HepG2 (cell line): Measurements from ENCODE around the gene SPPL3. TPM values are rescaled to one million over a fixed set of nuclear protein-coding genes. Genes with fewer than 3 reads are reported as not detected.

Experiments
- ATAC-seq: fragments of 200-7000 bp; cut with Tn5 transposase; 3 replicates; pipeline ENCODE4 v1.9.1; 2020; ENCODE audit warnings: mild to moderate bottlenecking, moderate library complexity
- BruUV-seq: library from RNA; stranded (reverse); fragments of 400-500 nt; replicated peaks from 2 replicates; lab custom pipeline; 2021; lab: Mats Ljungman, UMichigan
- CTCF ChIA-PET: fragments of 300-600 bp; formaldehyde crosslinking; extraction: SDS; loops from one replicate; lab custom pipeline; 2021; ENCODE audit warnings: low total read pairs, inconsistent platforms, low intra/inter-chr PET ratio; lab: Yijun Ruan, JAX
- POLR2A ChIA-PET: fragments of 350-600 bp; sonication (Branson Sonifier 250); formaldehyde crosslinking; loops from one replicate; lab custom pipeline; 2020; ENCODE audit warnings: antibody characterized with exemption, inconsistent platforms; lab: Yijun Ruan, JAX
- DNase-seq: peaks from one replicate; pipeline ENCODE4 v3.0.0-alpha.2; 2015; ENCODE audit warnings: low spot score
- FAIRE-seq: peaks from 3 replicates; lab custom pipeline; 2011; peaks lifted over from hg19 to GRCh38; lab: Jason Lieb, UNC
- H2AFZ ChIP-seq: one replicate; pipeline ENCODE4 v1.6.1; 2011; ENCODE audit warnings: low read length, inconsistent platforms
- H3K27ac ChIP-seq: fragments of 300-600 bp; 3 replicates; pipeline ENCODE4 v1.8.0; 2011; ENCODE audit warnings: mixed run types, mild to moderate bottlenecking, mixed read lengths, low read length, inconsistent platforms; ENCODE audit not compliant: insufficient read depth; ENCODE audit errors: extremely low read length
- H3K27me3 ChIP-seq, 2 experiments: fragments of 200-600 bp in 1 of 2; 2 replicates in 1 of 2; 3 replicates in 1 of 2; pipeline versions ENCODE4 v1.6.0 to v1.8.0; 2011; ENCODE audit warnings: low read length in 2 of 2, mild to moderate bottlenecking in 2 of 2, moderate library complexity in 2 of 2, inconsistent platforms in 1 of 2; ENCODE audit not compliant: insufficient read depth in 2 of 2, control insufficient read depth in 1 of 2
- H3K36me3 ChIP-seq, 2 experiments: fragments of 200-600 bp in 1 of 2; replicated peaks in 1 of 2; 2 replicates in 1 of 2; 3 replicates in 1 of 2; pipeline versions ENCODE4 v1.5.1 to v1.8.0; 2011; ENCODE audit warnings: low read length in 2 of 2, inconsistent platforms in 1 of 2; ENCODE audit not compliant: insufficient read depth in 2 of 2, control insufficient read depth in 1 of 2
- H3K4me1 ChIP-seq: 2 replicates; pipeline ENCODE4 v1.5.1; 2012; ENCODE audit warnings: low read length, inconsistent platforms; ENCODE audit not compliant: insufficient read depth
- H3K4me2 ChIP-seq: 2 replicates; pipeline ENCODE4 v1.6.0; 2011; ENCODE audit warnings: low read depth, low read length, inconsistent platforms
- H3K4me3 ChIP-seq, 3 experiments: fragments of 200-600 bp in 1 of 3; sonication (generic), shearing (Covaris generic) in 1 of 3; replicated peaks in 1 of 3; 2 replicates each; pipeline ENCODE4 v1.5.1; 2011 to 2016; ENCODE audit warnings: low read length in 3 of 3, inconsistent platforms in 2 of 3, low read depth in 2 of 3, mild to moderate bottlenecking in 2 of 3, control low read depth in 1 of 3, mixed read lengths in 1 of 3; ENCODE audit not compliant: insufficient read depth in 1 of 3
- H3K79me2 ChIP-seq: one replicate; pipeline ENCODE4 v1.6.1; 2011; ENCODE audit warnings: low read length, inconsistent platforms; ENCODE audit not compliant: insufficient read depth
- H3K9ac ChIP-seq: 2 replicates; pipeline ENCODE4 v1.6.0; 2011; ENCODE audit warnings: mild to moderate bottlenecking, low read depth, low read length, inconsistent platforms; ENCODE audit not compliant: insufficient read depth
- H3K9me3 ChIP-seq: 2 replicates; pipeline ENCODE4 v1.5.1; 2012; ENCODE audit warnings: mild to moderate bottlenecking, low read length
- H4K20me1 ChIP-seq: 2 replicates; pipeline ENCODE4 v1.6.0; 2011; ENCODE audit warnings: inconsistent platforms, mild to moderate bottlenecking, low read length, moderate library complexity; ENCODE audit not compliant: insufficient read depth
- DNMT1 ChIP-seq: sonication (generic); formaldehyde crosslinking; IDR thresholded peaks from 2 replicates; pipeline ENCODE4 v1.5.1; 2020; ENCODE audit warnings: mild to moderate bottlenecking, missing genetic modification reagents
- HDAC2 ChIP-seq: sonication (generic); formaldehyde crosslinking; IDR thresholded peaks from 2 replicates; pipeline ENCODE4 v1.4.0; 2020; ENCODE audit warnings: missing genetic modification reagents
- HDAC6 ChIP-seq: fragments of 200-600 bp; sonication (generic); IDR thresholded peaks from 2 replicates; pipeline ENCODE4 v1.7.0; 2017; ENCODE audit warnings: mild to moderate bottlenecking, antibody characterized with exemption, low read length, low read depth
- HNRNPH1 ChIP-seq: fragments of 200-400 bp; formaldehyde crosslinking; optimal IDR thresholded peaks from 2 replicates; pipeline ENCODE3; 2017; ENCODE audit warnings: mild to moderate bottlenecking, low read depth, low read length
- MBNL3 ChIP-seq: fragments of 250-450 bp; sonication (Bioruptor Pico); conservative IDR thresholded peaks from 2 replicates; pipeline ENCODE4 v1.8.0; 2022; ENCODE audit warnings: mild to moderate bottlenecking, inconsistent platforms
- MXI1 ChIP-seq: IDR thresholded peaks from 3 replicates; pipeline ENCODE4 v1.6.1; 2012; ENCODE audit warnings: low read depth, low read length, inconsistent platforms, borderline replicate concordance
- SAFB2 ChIP-seq: sonication (generic); formaldehyde crosslinking; IDR thresholded peaks from 2 replicates; pipeline ENCODE4 v1.5.1; 2020; ENCODE audit warnings: missing genetic modification reagents, low read depth, mild to moderate bottlenecking, borderline replicate concordance
- TOE1 ChIP-seq: sonication (generic); formaldehyde crosslinking; IDR thresholded peaks from 2 replicates; pipeline ENCODE4 v1.4.0; 2020; ENCODE audit warnings: mild to moderate bottlenecking, missing genetic modification reagents
- YEATS2 ChIP-seq: sonication (generic); formaldehyde crosslinking; IDR thresholded peaks from 2 replicates; pipeline ENCODE4 v1.4.0; 2020; ENCODE audit warnings: missing genetic modification reagents, borderline replicate concordance
- ZFP62 ChIP-seq: sonication (generic); formaldehyde crosslinking; IDR thresholded peaks from 2 replicates; pipeline ENCODE4 v1.4.0; 2020; ENCODE audit warnings: missing genetic modification reagents
- ZNF33B ChIP-seq: sonication (generic); formaldehyde crosslinking; IDR thresholded peaks from 2 replicates; pipeline ENCODE4 v1.5.1; 2020; ENCODE audit warnings: mild to moderate bottlenecking, missing genetic modification reagents
- ZNF468 ChIP-seq: sonication (generic); formaldehyde crosslinking; IDR thresholded peaks from 2 replicates; pipeline ENCODE4 v1.8.0; 2022; ENCODE audit warnings: mild to moderate bottlenecking, moderate library complexity, missing genetic modification reagents
- ZNF569 ChIP-seq: sonication (generic); formaldehyde crosslinking; IDR thresholded peaks from 2 replicates; pipeline ENCODE4 v1.5.0; 2020; ENCODE audit warnings: mild to moderate bottlenecking, missing genetic modification reagents, moderate library complexity, borderline replicate concordance
- WGBS: methylation state at CpG from one replicate; pipeline ENCODE4 v1.1.6; 2017; ENCODE audit warnings: low lambda C conversion rate; 5-methylcytosine and 5-hydroxymethylcytosine counted together
- in situ Hi-C: cut with HindIII; loops from 2 replicates; pipeline ENCODE4 v1.10.0; 2017; ENCODE audit warnings: low pct_unique_long_range_greater_than_20kb; ENCODE audit not compliant: extremely low pct_ligation_motif_present
- intact Hi-C: fragments of 100-400 bp; cut with micrococcal nuclease; formaldehyde crosslinking; loops from one replicate; pipeline ENCODE4 v1.10.0; 2022; ENCODE audit not compliant: unreplicated experiment
- polyA plus RNA-seq, 8 experiments: library from polyadenylated mRNA; depleted of rRNA in 3 of 8; stranded (reverse) in 7 of 8; unstranded in 1 of 8; fragments of >200 nt; fragmentation: Illumina TruSeq in 4 of 8; extraction: Trizol in 4 of 8; gene quantifications; 2 replicates each; pipeline versions ENCODE4 v1.2.1 to v1.2.3, GENCODE V29; 2011 to 2016; ENCODE audit warnings: low read depth in 4 of 8, missing spikeins in 1 of 8, mixed read lengths in 1 of 8; ENCODE audit not compliant: insufficient read depth in 1 of 8
- total RNA-seq, 5 experiments: library from RNA; depleted of rRNA; stranded (reverse); fragments of >200 nt; fragmentation: Illumina TruSeq; extraction: Trizol; gene quantifications; 2 replicates each; pipeline ENCODE4 v1.2.3, GENCODE V29; 2016; ENCODE audit warnings: low read depth in 1 of 5
- TF ChIP-seq, protein P1 (sequence below): sonication (generic); formaldehyde crosslinking; IDR thresholded peaks from 2 replicates; pipeline ENCODE4 v1.4.0; 2020; ENCODE audit warnings: mild to moderate bottlenecking, missing genetic modification reagents
- TF ChIP-seq, protein P2 (sequence below): sonication (generic); formaldehyde crosslinking; IDR thresholded peaks from 2 replicates; pipeline ENCODE4 v1.8.1; 2023; ENCODE audit warnings: mild to moderate bottlenecking, missing genetic modification reagents
- TF ChIP-seq, protein P3 (sequence below): sonication (generic); formaldehyde crosslinking; IDR thresholded peaks from 2 replicates; pipeline ENCODE4 v1.9.0; 2021; ENCODE audit warnings: missing genetic modification reagents, mild to moderate bottlenecking, borderline replicate concordance

Gene SPPL3
- total and polyA plus RNA-seq, 2 of the 13 experiments (the other 11 are each of a cell fraction or from before 2014, with no cell fraction given), result 8.9 to 9.1 TPM

DNA sequence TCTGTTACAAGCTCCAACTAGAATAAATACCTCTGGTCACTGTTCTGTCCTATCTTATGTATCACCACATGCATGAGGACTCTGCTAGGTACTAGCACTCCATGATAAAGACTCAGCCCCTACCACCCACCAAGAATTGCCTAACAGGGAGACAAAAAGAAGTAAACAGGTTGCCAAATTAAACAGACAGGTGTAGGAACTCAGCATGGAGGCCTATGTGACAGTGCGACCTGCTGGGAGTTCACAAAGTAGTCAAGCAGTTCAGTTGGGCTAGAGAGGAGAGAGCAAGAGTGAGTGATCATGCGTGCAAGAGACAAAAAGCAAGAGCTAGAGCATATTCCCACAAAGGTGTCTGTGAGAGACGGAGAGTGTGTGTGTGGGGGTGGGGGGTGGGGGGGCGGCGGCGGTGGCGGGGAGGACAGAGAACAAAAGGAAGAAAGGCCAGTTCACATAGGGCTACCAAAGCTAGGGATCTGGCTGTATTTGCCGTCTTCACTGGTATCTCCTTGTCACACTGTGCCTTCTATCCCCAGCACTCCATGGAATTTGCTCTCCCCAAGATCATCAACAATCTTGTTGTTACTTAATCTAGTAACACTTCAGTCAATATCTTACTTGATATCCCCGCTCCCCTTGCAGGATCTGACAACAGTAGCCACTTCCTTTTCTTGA lies 81.2 kb downstream of the SPPL3 start (continued):
- TF ChIP-seq, protein P1, sequence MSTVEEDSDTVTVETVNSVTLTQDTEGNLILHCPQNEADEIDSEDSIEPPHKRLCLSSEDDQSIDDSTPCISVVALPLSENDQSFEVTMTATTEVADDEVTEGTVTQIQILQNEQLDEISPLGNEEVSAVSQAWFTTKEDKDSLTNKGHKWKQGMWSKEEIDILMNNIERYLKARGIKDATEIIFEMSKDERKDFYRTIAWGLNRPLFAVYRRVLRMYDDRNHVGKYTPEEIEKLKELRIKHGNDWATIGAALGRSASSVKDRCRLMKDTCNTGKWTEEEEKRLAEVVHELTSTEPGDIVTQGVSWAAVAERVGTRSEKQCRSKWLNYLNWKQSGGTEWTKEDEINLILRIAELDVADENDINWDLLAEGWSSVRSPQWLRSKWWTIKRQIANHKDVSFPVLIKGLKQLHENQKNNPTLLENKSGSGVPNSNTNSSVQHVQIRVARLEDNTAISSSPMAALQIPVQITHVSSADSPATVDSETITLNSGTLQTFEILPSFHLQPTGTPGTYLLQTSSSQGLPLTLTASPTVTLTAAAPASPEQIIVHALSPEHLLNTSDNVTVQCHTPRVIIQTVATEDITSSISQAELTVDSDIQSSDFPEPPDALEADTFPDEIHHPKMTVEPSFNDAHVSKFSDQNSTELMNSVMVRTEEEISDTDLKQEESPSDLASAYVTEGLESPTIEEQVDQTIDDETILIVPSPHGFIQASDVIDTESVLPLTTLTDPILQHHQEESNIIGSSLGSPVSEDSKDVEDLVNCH (CRISPR knock-in tag), result no peak
- TF ChIP-seq ZFP62 (CRISPR knock-in tag) (no peak), MXI1 (no peak), ZNF569 (CRISPR knock-in tag) (no peak)

DNA sequence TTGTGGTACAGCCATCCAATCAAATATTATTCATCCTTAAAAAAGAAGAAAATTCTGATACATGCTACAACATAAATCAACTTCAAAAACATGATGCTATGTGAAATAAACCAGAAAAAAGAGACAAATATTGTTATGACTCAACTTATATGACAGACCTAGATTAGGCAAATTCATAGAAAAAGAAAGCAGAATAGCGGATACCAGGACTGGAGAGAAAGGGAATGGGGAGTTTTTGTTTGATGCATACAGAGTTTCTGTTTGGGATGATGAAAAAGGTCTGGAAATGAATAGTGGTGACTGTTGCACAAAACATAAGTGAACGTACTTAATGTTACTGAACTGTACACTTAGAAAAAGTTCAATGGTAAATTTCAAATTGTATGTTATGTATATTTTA lies 82.3 kb downstream of the SPPL3 start:
- ChIA-PET POLR2A (no interaction called here), CTCF (no interaction called here)
- Histone ChIP-seq H3K4me1 (peaks cover 32% of the 10 kb centered on the region), H3K4me2 (no peak overlapping the region), H3K27me3 (no peaks in the 10 kb centered on the region), H3K79me2 (peaks cover 28% of the 10 kb centered on the region), H3K9me3 (no peaks in the 10 kb centered on the region), H3K9ac (no peak overlapping the region), H4K20me1 (peaks cover 29% of the 10 kb centered on the region), H3K36me3 (no peaks in the 10 kb centered on the region), H3K4me3 (no peak overlapping the region), H2AFZ (no peak overlapping the region), H3K27ac (no peak overlapping the region)
- BruUV-seq, result no TSS peak
- ATAC-seq, result no peak
- FAIRE-seq, result no peak
- 99% methylated on average over 2 of the region's 2 CpGs for WGBS
- no peak for DNase-seq
- in situ Hi-C loops (no loop called here), intact Hi-C loops (no loop called here)
- TF ChIP-seq HNRNPH1 (no peak), DNMT1 (CRISPR knock-in tag) (no peak), ZNF468 (CRISPR knock-in tag) (no peak), HDAC2 (CRISPR knock-in tag) (no peak), MBNL3 (CRISPR knock-in tag) (no peak), YEATS2 (CRISPR knock-in tag) (no peak), SAFB2 (no peak), HDAC6 (no peak), TOE1 (CRISPR knock-in tag) (no peak), ZNF33B (CRISPR knock-in tag) (no peak)
- TF ChIP-seq, protein P1 (CRISPR knock-in tag), result no peak
- TF ChIP-seq, protein P2, sequence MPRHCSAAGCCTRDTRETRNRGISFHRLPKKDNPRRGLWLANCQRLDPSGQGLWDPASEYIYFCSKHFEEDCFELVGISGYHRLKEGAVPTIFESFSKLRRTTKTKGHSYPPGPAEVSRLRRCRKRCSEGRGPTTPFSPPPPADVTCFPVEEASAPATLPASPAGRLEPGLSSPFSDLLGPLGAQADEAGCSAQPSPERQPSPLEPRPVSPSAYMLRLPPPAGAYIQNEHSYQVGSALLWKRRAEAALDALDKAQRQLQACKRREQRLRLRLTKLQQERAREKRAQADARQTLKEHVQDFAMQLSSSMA (CRISPR knock-in tag), result no peak
- TF ChIP-seq, protein P3, sequence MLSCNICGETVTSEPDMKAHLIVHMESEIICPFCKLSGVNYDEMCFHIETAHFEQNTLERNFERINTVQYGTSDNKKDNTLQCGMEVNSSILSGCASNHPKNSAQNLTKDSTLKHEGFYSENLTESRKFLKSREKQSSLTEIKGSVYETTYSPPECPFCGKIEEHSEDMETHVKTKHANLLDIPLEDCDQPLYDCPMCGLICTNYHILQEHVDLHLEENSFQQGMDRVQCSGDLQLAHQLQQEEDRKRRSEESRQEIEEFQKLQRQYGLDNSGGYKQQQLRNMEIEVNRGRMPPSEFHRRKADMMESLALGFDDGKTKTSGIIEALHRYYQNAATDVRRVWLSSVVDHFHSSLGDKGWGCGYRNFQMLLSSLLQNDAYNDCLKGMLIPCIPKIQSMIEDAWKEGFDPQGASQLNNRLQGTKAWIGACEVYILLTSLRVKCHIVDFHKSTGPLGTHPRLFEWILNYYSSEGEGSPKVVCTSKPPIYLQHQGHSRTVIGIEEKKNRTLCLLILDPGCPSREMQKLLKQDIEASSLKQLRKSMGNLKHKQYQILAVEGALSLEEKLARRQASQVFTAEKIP (CRISPR knock-in tag), result no peak
